HUDEP-2 (cell line): ENCODE data around the gene NCS1.

Experiments
- DNase-seq, 76 experiments: peaks; one replicate each; lab custom pipeline; 2025; ENCODE audit not compliant: unreplicated experiment in 76 of 76; lab: John Stamatoyannopoulos, UW

Gene NCS1

DNA sequence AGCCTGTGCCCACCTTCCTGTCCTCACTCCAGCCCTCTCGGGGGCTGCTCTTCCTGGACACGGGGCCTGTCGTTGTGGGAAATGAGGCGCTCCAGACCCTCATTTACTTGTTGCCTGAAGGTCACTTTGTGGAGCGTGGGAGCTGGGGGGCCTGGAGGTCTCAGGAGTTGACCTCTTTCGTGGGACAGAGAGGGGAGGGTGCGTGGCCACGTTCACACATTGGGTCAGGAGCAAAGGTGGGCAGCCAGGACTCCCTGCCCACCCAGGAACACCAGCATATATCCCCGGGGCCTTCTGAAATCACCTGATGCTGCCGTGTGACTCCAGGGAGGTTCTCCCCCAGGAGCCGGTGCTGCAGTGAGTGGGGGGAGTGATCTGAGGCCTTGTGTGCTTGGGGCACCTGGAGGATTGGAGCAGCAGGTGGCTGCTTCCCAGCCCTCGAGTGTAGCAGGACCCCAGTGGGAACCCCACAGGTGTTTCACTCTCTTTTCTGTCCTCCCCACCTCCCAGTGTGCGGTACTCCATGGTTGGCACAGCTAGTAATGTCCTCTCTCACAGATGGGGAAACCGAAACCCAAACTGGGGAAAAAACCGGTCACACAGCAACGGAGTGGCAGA, 20.3 kb downstream of the NCS1 start:
- DNase-seq = no peak

GRCh38 chr9:130193103-130193502, 20.9 kb downstream of the NCS1 start:
- DNase-seq = no peak

GRCh38 chr9:130193531-130194377, 21.6 kb downstream of the NCS1 start:
- peak in 5 of 76 experiments; percentile 9 to 21 (median 16) for DNase-seq

- no peak for DNase-seq
These were observed 22.3 kb downstream of the NCS1 start for GRCh38 chr9:130194378-130194932.

DNA sequence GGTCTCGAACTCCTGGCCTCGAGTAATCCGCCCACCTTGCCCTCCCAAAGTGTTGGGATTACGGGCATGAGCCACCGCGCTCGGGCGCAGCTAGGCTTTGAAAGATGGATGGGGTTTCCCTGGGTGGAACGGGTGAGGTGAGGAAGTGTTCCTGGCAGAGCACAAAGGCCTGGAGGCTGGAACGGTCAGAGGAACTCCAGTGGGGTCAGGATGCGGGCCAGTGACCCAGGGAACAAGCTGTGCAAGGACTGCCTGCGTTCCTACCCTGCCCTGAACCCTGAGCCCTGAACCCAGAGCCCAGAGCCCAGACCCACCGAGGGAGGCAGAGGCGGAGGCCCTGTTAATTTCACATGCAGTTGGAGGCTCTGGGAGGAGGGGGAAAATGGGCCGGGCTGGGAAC, 23.4 kb downstream of the NCS1 start:
- DNase-seq = no peak

DNA sequence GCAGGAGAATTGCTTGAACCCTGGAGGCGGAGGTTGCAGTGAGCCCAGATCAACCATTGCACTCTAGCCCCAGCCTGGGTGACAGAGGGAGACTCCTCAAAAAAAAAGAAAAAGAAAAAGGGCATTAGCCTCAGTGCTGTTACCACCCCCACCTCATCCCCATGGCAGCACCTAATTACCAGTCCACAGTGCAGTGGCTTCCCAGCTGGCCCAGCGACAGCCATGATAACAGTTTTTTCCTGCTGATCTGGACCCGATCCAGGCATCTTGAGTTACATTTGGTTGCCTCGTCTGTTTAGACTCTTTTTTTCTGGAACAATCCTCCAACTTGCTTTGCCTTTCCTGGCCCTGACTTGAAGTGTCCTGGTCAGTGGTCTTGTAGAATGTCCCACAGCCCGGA, 24.4 kb downstream of the NCS1 start:
- peak in 68 of 76 experiments; percentile 7 to 66 (median 39) for DNase-seq

DNA sequence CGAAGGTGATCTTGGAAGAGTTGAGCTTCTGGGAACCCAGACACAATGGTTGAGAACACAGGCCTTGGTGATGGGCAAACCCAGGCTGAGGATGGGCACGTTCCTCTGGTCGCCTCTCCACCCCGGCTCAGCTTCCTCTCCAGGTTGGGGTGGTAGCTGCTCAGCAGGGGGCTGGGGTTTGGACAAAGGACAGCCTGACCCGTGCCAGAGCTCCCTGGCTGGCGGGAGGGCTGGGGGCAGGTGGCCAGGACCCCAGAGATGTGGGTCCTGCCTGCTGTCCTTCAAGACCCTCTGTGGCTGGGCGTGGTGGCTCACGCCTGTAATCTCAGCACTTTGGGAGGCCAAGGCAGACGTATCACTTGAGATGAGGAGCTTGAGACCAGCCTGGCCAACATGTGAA, 25.2 kb downstream of the NCS1 start:
- no peak for DNase-seq

GRCh38 chr9:130197888-130198287, 25.7 kb downstream of the NCS1 start:
- DNase-seq = peak in 2 of 76 experiments; percentile 8 to 9

- no peak for DNase-seq
These were observed 26.4 kb downstream of the NCS1 start for GRCh38 chr9:130198501-130199179.

- no peak for DNase-seq
These were observed 27.4 kb downstream of the NCS1 start for GRCh38 chr9:130199605-130200004.

DNA sequence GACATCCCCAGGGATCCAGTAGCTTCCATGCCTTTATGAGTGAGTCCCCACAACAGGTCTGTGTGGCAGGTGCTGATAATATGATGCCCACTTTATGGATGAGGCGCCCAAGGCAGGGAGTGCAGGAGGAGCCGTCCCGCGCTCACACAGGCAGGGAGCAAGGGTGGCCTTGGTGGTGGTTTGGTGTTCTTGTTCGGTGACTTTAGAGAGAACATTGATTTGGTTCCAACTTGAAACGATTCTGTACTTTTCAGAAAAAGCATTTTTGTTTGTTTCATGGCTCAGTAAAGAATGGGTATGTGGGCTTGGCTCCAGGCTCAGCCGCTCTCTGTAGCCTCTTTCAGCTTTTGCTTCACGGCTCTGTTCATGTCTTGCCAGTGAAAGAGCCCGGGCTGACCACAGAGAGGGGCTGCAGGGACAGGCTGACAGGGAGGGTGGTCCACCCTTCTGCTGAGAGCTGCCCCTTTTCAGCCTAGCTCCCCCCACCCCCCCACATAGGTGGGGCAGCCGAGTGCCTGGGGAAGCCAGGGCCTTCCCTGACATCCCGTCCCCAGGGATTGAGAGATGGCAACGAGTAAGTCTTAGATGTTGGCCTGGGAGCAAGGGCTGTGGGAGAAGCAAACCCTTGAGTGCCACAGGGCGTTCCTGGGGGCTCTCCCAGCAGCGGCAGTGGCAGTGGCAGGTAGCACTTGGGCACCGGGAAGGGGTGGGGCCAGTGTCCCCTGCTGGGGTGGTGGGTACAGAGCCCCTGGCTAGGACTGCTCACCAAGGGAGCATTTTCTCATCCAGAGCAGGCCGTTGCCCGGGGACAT, 28.0 kb downstream of the NCS1 start:
- DNase-seq = no peak

GRCh38 chr9:130201399-130201873, 29.2 kb downstream of the NCS1 start:
- DNase-seq = no peak

DNA sequence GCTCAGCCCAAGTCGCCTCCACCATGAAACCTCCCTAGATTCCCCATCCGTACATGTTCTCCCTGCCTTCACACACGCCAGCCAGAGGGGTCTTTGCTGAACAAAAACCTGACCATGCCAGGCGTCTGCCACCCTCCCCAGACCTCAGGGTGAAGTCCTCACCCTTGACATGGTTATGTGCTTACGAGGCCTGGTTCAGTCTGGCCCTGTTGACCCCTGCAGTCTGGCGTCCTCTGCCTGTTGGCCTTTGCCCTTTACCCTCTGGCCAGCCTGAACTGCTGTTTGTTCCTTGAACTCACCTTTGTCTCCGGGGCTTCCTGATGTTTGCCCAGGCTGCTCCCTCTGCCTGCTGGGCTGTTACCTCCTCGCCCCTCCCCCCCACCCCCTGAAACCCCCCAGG, 29.8 kb downstream of the NCS1 start:
- no peak for DNase-seq

- no peak for DNase-seq
These were observed 32.1 kb downstream of the NCS1 start for GRCh38 chr9:130204341-130204740.

GRCh38 chr9:130204959-130205358, 32.8 kb downstream of the NCS1 start:
- DNase-seq = no peak

- no peak for DNase-seq
These were observed 33.7 kb downstream of the NCS1 start for GRCh38 chr9:130205912-130206311.

DNA sequence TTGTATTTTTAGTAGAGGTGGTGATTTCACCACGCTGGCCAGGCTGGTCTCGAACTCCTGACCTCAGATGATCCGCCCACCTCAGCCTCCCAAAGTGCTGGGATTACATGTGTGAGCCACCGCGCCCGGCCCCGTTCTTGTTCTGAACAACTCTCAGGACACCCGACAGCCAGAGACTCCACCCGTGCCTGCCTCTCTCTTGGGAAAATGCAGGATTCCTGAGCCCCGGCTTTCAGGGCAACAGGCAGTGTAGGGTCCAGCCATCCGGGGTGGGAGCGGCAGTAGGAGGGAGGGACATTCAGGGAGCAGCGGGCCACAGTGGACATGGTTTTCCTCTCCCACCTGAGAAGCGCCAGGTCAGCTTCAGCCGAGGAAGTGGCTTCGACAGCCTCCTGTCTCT, 34.4 kb downstream of the NCS1 start:
- no peak for DNase-seq

DNA sequence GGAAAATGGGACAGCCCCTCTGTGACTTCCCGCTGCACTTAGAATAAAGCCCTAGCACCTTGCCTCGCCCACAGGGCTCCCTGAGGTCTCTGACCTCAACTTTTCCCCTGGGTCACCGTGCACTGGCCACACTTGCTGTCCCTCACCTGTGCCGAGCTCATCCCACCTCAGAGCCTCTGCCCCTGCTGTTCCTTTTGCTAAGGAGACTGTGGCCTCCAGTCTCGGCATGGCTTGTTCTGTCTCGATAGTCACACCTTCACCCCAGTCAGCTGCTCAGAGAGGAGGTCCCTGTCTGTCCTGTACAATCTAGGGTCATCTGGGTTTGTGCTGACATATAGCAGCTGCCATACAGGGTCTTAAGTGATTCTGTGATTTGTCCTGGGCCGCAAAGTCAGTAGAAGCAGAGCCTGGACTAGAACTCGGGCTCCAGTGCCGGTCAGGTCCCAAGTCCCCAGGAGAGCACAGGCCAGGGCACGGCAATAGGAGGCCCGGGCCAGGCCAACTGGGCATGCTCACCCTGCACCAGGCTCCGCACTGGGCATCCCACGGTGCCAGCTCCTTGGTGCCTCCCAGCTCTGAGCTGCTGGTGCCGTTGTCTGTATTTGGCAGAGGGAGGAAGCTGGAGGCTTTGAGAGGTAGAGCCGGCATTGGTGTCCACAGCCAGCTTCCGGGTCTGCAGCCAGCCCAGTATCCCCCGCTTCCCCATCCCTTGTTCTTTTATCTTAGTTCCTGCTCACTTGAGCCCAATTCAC, 35.2 kb downstream of the NCS1 start:
- no peak for DNase-seq

DNA sequence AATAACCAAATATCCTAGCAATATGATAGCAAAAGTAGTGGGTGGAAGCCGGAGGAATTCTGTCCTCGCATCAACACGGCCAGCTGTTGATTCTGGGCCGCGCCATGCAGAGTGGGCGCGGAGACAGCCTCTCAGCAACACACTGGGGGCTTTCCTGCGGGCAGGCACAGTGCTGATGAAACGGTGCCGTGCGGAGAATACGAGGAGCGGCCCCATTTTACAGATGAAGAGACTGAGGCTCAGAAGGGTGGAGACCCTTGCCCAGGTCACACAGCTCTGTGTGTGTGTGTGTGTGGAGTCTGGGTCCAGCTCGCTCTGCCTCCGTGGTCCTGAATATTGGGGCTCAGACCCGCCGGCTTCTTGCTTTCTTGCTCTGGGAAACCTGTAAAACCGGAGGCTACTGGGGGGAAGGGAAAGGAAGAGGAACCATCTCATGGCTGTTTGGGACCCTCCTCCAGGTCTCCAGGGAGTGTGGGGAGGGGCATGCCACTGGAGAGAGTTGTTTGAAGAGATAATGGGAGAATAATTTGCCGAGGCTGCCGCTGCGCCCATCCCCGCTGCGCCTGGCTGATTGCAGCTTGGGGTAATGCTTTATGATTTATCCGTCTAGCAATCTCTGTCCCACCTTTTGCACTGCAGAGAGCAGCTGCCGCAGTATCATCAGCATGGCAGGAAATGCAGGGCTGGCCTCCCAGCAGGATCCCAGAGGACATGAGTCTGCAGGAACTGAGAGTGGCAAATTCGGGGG, 36.6 kb downstream of the NCS1 start:
- DNase-seq = peak in 1 of 76 experiments; percentile 14
